ENCODE results near the gene PCDHGA1.

- peak in 1 of 2 donors; percentile 27 for TF ChIP-seq CTCF (IDR thresholded peaks at IDR 0.05)
- no peak for TF ChIP-seq EP300 (IDR thresholded peaks at IDR 0.05)
- no peak for TF ChIP-seq POLR2A (IDR thresholded peaks at IDR 0.05)
- TF ChIP-seq POLR2AphosphoS5 (IDR thresholded peaks at IDR 0.05) = no peak
Measured at GRCh38 chr5:141369994-141370848, 39.9 kb downstream of the PCDHGA1 start, which contains the start of gene PCDHGB3.
